B cell (primary cell): ENCODE results near the gene CHRNA1. TPM values are rescaled to one million over a fixed set of nuclear protein-coding genes. Genes with fewer than 3 reads are reported as not detected.

Experiments used
- ATAC-seq: fragments of 200-7000 bp; cut with Tn5 transposase; one replicate; pipeline ENCODE4 v1.10.0; 2021; ENCODE audit warnings: low read depth, mild to moderate bottlenecking, moderate number of reproducible peaks, moderate library complexity
- CTCF ChIA-PET: fragments of 350-600 bp; sonication (Branson Sonifier 250); formaldehyde crosslinking; loops from one replicate; lab custom pipeline; 2021; ENCODE audit warnings: antibody characterized with exemption, inconsistent platforms; lab: Charles Lee
- POLR2A ChIA-PET: fragments of 350-600 bp; sonication (Branson Sonifier 250); formaldehyde crosslinking; loops from one replicate; lab custom pipeline; 2021; ENCODE audit warnings: antibody characterized with exemption; lab: Charles Lee
- DNase-seq: peaks from one replicate; pipeline ENCODE4 v3.0.0; 2013
- H2AFZ ChIP-seq: 2 replicates; pipeline ENCODE4 v1.6.1; 2012; ENCODE audit warnings: mild to moderate bottlenecking, low read depth, low read length; ENCODE audit not compliant: insufficient read depth, poor library complexity, severe bottlenecking
- H3K27ac ChIP-seq, 2 donors: 1 replicate in 1 of 2; 2 replicates in 1 of 2; pipeline ENCODE4 v1.5.1; 2012 to 2013; ENCODE audit warnings: low read length in 2 of 2, mild to moderate bottlenecking in 2 of 2, moderate library complexity in 1 of 2
- H3K27me3 ChIP-seq, 4 experiments: fragments of 200-600 bp in 1 of 4; sonication (generic) in 1 of 4; replicated peaks in 1 of 4; 1 replicate in 2 of 4; 2 replicates in 2 of 4; pipeline versions ENCODE4 v1.6.1 to v1.7.0; 2013 to 2016; ENCODE audit warnings: low read length in 3 of 4, mild to moderate bottlenecking in 2 of 4, mixed read lengths in 1 of 4, moderate library complexity in 1 of 4; ENCODE audit not compliant: insufficient read depth in 4 of 4, control insufficient read depth in 3 of 4; ENCODE audit errors: control extremely low read depth in 1 of 4
- H3K36me3 ChIP-seq, 2 experiments: replicated peaks in 1 of 2; 1 replicate in 1 of 2; 2 replicates in 1 of 2; pipeline versions ENCODE4 v1.6.1 to v1.7.1; 2013; ENCODE audit warnings: low read length in 1 of 2; ENCODE audit not compliant: insufficient read depth in 2 of 2, control insufficient read depth in 1 of 2; ENCODE audit errors: control extremely low read depth in 1 of 2, extremely low read depth in 1 of 2
- H3K4me1 ChIP-seq, 2 donors: fragments of 200-600 bp in 1 of 2; sonication (generic) in 1 of 2; 1 replicate in 1 of 2; 2 replicates in 1 of 2; pipeline versions ENCODE4 v1.5.1 to v1.6.1; 2013 to 2017; ENCODE audit warnings: low read length in 2 of 2; ENCODE audit not compliant: control insufficient read depth in 2 of 2, insufficient read depth in 2 of 2
- H3K4me2 ChIP-seq: replicated peaks from 2 replicates; pipeline ENCODE3; 2012; ENCODE audit warnings: mild to moderate bottlenecking, low read depth, low read length; ENCODE audit not compliant: poor library complexity, severe bottlenecking
- H3K4me3 ChIP-seq, 5 experiments: fragments of 200-600 bp in 1 of 5; sonication (generic) in 1 of 5; 1 replicate in 3 of 5; 2 replicates in 2 of 5; pipeline versions ENCODE4 v1.5.1 to v1.7.0; 2011 to 2016; ENCODE audit warnings: low read length in 4 of 5, mild to moderate bottlenecking in 4 of 5, low read depth in 2 of 5, control low read depth in 1 of 5, moderate library complexity in 1 of 5; ENCODE audit not compliant: insufficient read depth in 1 of 5; ENCODE audit errors: control extremely low read depth in 1 of 5, extremely low read depth in 1 of 5
- H3K79me2 ChIP-seq: fragments of 200-600 bp; sonication (generic); one replicate; pipeline ENCODE4 v1.6.0; 2016; ENCODE audit warnings: low read length; ENCODE audit not compliant: control insufficient read depth, insufficient read depth
- H3K9ac ChIP-seq: fragments of 200-600 bp; sonication (generic); 2 replicates; pipeline ENCODE4 v1.6.1; 2017; ENCODE audit warnings: mild to moderate bottlenecking, low read length, moderate library complexity
- H3K9me3 ChIP-seq, 3 donors: one replicate each; pipeline versions ENCODE4 v1.6.1 to v1.7.1; 2013; ENCODE audit warnings: low read length in 2 of 3; ENCODE audit not compliant: control insufficient read depth in 2 of 3, insufficient read depth in 1 of 3; ENCODE audit errors: control extremely low read depth in 1 of 3
- H4K20me1 ChIP-seq: 2 replicates; pipeline ENCODE4 v1.6.0; 2012; ENCODE audit warnings: mild to moderate bottlenecking, low read length; ENCODE audit not compliant: insufficient read depth, control insufficient read depth, poor library complexity, severe bottlenecking
- H3K27ac Mint-ChIP-seq: one replicate; pipeline ENCODE4 v1.8.0; 2021; ENCODE audit warnings: mixed read lengths
- H3K27me3 Mint-ChIP-seq: one replicate; pipeline ENCODE4 v1.8.0; 2021; ENCODE audit warnings: mixed read lengths
- H3K4me1 Mint-ChIP-seq: one replicate; pipeline ENCODE4 v1.8.0; 2021; ENCODE audit warnings: mixed read lengths
- H3K4me3 Mint-ChIP-seq: one replicate; pipeline ENCODE4 v1.8.0; 2021; ENCODE audit warnings: mixed read lengths
- H3K9me3 Mint-ChIP-seq: one replicate; pipeline ENCODE4 v1.8.0; 2022; ENCODE audit warnings: mixed read lengths; ENCODE audit not compliant: insufficient read depth
- EZH2 ChIP-seq: IDR thresholded peaks from 2 replicates; pipeline ENCODE4 v1.6.1; 2012; ENCODE audit warnings: borderline replicate concordance, low read depth, mild to moderate bottlenecking, moderate library complexity, low read length; ENCODE audit not compliant: insufficient read depth, poor library complexity, severe bottlenecking
- WGBS: methylation state at CpG from one replicate; pipeline ENCODE4 v1.1.5; 2013; ENCODE audit warnings: missing lambda C conversion rate; ENCODE audit not compliant: insufficient coverage; 5-methylcytosine and 5-hydroxymethylcytosine counted together
- intact Hi-C: fragments of 100-400 bp; cut with micrococcal nuclease; formaldehyde crosslinking; loops from one replicate; pipeline ENCODE4 v1.10.0; 2022
- polyA plus RNA-seq: library from polyadenylated mRNA; depleted of rRNA; stranded (reverse); fragments of >200 nt; gene quantifications from 2 replicates; pipeline ENCODE4 v1.2.3, GENCODE V29; 2012
- total RNA-seq, 2 donors: library from RNA; stranded (reverse); fragments of 120-200 nt in 1 of 2; gene quantifications; 1 replicate in 1 of 2; 2 replicates in 1 of 2; pipeline versions ENCODE4 v1.2.3 to v1.2.4, GENCODE V29; 2013 to 2022
- TF ChIP-seq, protein P1 (sequence below): fragments of 200-600 bp; IDR thresholded peaks from one replicate; pipeline ENCODE4 v1.8.0; 2022; ENCODE audit warnings: antibody characterized with exemption, mild to moderate bottlenecking

CHRNA1 gene
- total and polyA plus RNA-seq, 2 donors (not counting 1 experiment from before 2014, with no cell fraction given), result 0.20 to 0.22 TPM

DNA sequence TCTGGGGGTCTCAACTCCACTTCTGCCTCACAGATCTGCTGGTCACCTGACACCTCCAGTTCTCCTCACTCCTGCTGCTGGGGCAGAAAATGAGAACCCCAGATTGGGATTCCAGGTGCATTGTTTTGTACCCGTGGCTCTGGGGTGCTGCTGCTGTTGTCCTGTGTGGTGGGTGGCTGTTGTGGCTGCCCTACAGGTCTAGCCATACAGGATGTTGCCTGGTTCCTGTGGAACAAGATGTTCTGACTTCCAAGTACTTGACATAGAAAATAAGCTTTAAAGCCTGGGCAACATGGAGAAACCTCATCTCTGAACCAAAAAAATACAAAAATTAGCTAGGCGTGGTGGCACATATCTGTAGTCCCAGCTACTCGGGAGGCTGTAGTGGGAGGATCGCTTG, 38.1 kb downstream of the CHRNA1 start:
- WGBS, result 0% methylated on average over 1 of the region's 4 CpGs
- peaks cover 42% of the 10 kb centered on the region for H3K27me3 Mint-ChIP-seq
- H3K27me3 ChIP-seq, result peaks cover 0 to 40% (median 24%) of the 10 kb centered on the region in 4 experiments
- no peak overlapping the region for H3K27ac ChIP-seq
- H3K4me1 ChIP-seq, result peaks cover 12 to 14% of the 10 kb centered on the region in 2 donors
- TF ChIP-seq, protein P1, sequence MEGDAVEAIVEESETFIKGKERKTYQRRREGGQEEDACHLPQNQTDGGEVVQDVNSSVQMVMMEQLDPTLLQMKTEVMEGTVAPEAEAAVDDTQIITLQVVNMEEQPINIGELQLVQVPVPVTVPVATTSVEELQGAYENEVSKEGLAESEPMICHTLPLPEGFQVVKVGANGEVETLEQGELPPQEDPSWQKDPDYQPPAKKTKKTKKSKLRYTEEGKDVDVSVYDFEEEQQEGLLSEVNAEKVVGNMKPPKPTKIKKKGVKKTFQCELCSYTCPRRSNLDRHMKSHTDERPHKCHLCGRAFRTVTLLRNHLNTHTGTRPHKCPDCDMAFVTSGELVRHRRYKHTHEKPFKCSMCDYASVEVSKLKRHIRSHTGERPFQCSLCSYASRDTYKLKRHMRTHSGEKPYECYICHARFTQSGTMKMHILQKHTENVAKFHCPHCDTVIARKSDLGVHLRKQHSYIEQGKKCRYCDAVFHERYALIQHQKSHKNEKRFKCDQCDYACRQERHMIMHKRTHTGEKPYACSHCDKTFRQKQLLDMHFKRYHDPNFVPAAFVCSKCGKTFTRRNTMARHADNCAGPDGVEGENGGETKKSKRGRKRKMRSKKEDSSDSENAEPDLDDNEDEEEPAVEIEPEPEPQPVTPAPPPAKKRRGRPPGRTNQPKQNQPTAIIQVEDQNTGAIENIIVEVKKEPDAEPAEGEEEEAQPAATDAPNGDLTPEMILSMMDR, result no peak
- no peak for TF ChIP-seq EZH2
- no peaks in the 10 kb centered on the region for H3K79me2 ChIP-seq
- no peaks in the 10 kb centered on the region for H3K36me3 ChIP-seq
- H3K4me1 Mint-ChIP-seq, result peaks cover 10% of the 10 kb centered on the region
- ChIA-PET CTCF (interaction anchor here (1.7 kb wide), 1 partner anchor 26 kb away, joined by 4 read pairs; no protein-coding TSS in a partner anchor), POLR2A (no interaction called here)
- no peak overlapping the region for H3K4me3 ChIP-seq
- H3K4me2 ChIP-seq, result no peak overlapping the region
- no peaks in the 10 kb centered on the region for H4K20me1 ChIP-seq
- no peak for ATAC-seq
- no peak overlapping the region for H2AFZ ChIP-seq
- H3K9ac ChIP-seq, result no peak overlapping the region
- intact Hi-C loops, result no loop called here
- DNase-seq, result no peak
- no peak overlapping the region for H3K27ac Mint-ChIP-seq
- H3K4me3 Mint-ChIP-seq, result no peak overlapping the region
- H3K9me3 Mint-ChIP-seq, result peaks cover under 1% of the 10 kb centered on the region
- H3K9me3 ChIP-seq, result peaks cover 0 to 14% (median 0%) of the 10 kb centered on the region in 3 donors

- TF ChIP-seq, protein P1, result no peak
- TF ChIP-seq EZH2, result no peak
- H3K9me3 ChIP-seq, result peaks cover 0 to 5% (median 0%) of the 10 kb centered on the region in 3 donors
- H3K4me3 ChIP-seq, result no peak overlapping the region
- ATAC-seq, result no peak
- no peak overlapping the region for H2AFZ ChIP-seq
- no peaks in the 10 kb centered on the region for H3K79me2 ChIP-seq
- no peak for DNase-seq
- POLR2A ChIA-PET, result no interaction called here
- intact Hi-C loops, result no loop called here
- no peaks in the 10 kb centered on the region for H3K4me1 Mint-ChIP-seq
- H3K36me3 ChIP-seq, result no peaks in the 10 kb centered on the region
- peaks cover 25% of the 10 kb centered on the region for H3K27me3 Mint-ChIP-seq
- H3K9me3 Mint-ChIP-seq, result peaks cover 3% of the 10 kb centered on the region
- H3K27ac ChIP-seq, result no peak overlapping the region
- no peak overlapping the region for H3K4me3 Mint-ChIP-seq
- no peaks in the 10 kb centered on the region for H3K4me1 ChIP-seq
- H3K27ac Mint-ChIP-seq, result no peak overlapping the region
- H3K9ac ChIP-seq, result no peak overlapping the region
- 100% methylated on average over 1 of the region's 1 CpG for WGBS
- H3K27me3 ChIP-seq, result peaks cover 0 to 13% (median 4%) of the 10 kb centered on the region in 4 experiments
- H4K20me1 ChIP-seq, result no peaks in the 10 kb centered on the region
- no peak overlapping the region for H3K4me2 ChIP-seq
- CTCF ChIA-PET, result no interaction called here
Observed at GRCh38 chr2:174722942-174723592, 41.2 kb downstream of the CHRNA1 start.
